ENCODE measurements around the gene NEK3. TPM values are rescaled to one million over a fixed set of nuclear protein-coding genes. Genes with fewer than 3 reads are reported as not detected.
"Not testable (repeated sequence)": the region's sequence is repeated elsewhere in the genome, so short reads cannot be mapped to it uniquely, and the experiment has no call there.

NEK3 gene
- total and polyA plus RNA-seq, 2 of the 4 experiments (the other 2 are of a cell fraction) = 3.6 to 9.2 TPM

DNA sequence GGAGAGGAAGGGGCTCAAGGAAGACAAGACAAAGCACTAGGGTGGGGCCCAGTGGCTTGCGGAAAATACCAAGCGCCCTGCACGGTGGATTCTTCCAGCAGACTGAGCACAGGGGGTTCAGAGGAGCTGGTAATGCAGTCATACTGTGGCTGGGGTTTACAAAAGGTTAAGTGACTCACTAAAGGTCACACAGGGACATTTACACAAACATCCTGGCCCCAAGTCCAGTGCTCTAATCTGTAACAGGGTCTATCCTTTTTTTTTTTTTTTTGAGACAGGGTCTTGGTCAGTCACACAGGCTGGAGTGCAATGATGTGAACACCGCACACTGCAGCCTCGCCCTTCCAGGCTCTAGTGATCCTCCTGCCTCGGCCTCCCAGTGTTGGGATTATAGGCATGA, 49.0 kb upstream of the NEK3 start:
- H2BK15ac ChIP-seq (ENCODE audit: low read depth, low read length); CTCF ChIA-PET; H2BK20ac ChIP-seq (ENCODE audit: low read depth, low read length); H3K4ac ChIP-seq (ENCODE audit: low read depth, low read length); H3K27me3 ChIP-seq (ENCODE audit: control insufficient read depth, insufficient read depth, low read length); H3K27ac ChIP-seq (ENCODE audit: insufficient read depth, low read length); H4K20me1 ChIP-seq (ENCODE audit: insufficient read depth, low read length); H3K4me1 ChIP-seq (ENCODE audit: control insufficient read depth, insufficient read depth, low read length); H3K18ac ChIP-seq (ENCODE audit: low read depth, low read length); H4K5ac ChIP-seq (ENCODE audit: low read depth, low read length); H3K56ac ChIP-seq (ENCODE audit: extremely low read depth, insufficient read depth, low read length); POLR2A ChIA-PET (ENCODE audit: unreplicated experiment); in situ Hi-C loops (cut with MboI; ENCODE audit: low sequenced_read_pairs); H2BK5ac ChIP-seq (ENCODE audit: low read depth, low read length, poor library complexity, severe bottlenecking); BruUV-seq (replicated peaks); H3K23ac ChIP-seq (ENCODE audit: low read depth, low read length); intact Hi-C loops (cut with micrococcal nuclease); DNase-seq; ATAC-seq (ENCODE audit: low read depth); H3K14ac ChIP-seq (replicated peaks; ENCODE audit: low read depth, low read length); dilution Hi-C loops (cut with HindIII; ENCODE audit: low sequenced_read_pairs, unreplicated experiment); H3K9me1 ChIP-seq (ENCODE audit: insufficient read depth, low read length); H3K4me3 ChIP-seq (ENCODE audit: insufficient read depth, low read depth, low read length); H4K8ac ChIP-seq (ENCODE audit: low read depth in 2 of 2, low read length in 2 of 2); H3K36me3 ChIP-seq (ENCODE audit: control insufficient read depth, insufficient read depth, low read length); H2BK120ac ChIP-seq (ENCODE audit: low read depth, low read length); H2AK9ac ChIP-seq (replicated peaks; ENCODE audit: low read depth, low read length, poor library complexity); H4K91ac ChIP-seq (ENCODE audit: insufficient read depth, low read depth, low read length); H3K9ac ChIP-seq (ENCODE audit: low read depth, low read length); H3K9me3 ChIP-seq (ENCODE audit: control insufficient read depth, insufficient read depth, low read length); H3K79me1 ChIP-seq (ENCODE audit: low read depth in 1 of 2, low read length in 2 of 2); H2AK5ac ChIP-seq (ENCODE audit: low read depth, low read length); H2AFZ ChIP-seq (replicated peaks; ENCODE audit: low read length, poor library complexity); H3K4me2 ChIP-seq (ENCODE audit: low read depth, low read length): not testable (repeated sequence)
- WGBS, 2 experiments (ENCODE audit: extremely low coverage in 2 of 2, insufficient read length in 1 of 2) = no CpG with 5 or more reads among the region's 6 CpGs

GRCh38 chr13:52207896-52208295, 48.5 kb upstream of the NEK3 start:
- intact Hi-C loops (cut with micrococcal nuclease); in situ Hi-C loops (cut with MboI; ENCODE audit: low sequenced_read_pairs): not testable (repeated sequence)
- WGBS, 2 experiments (ENCODE audit: extremely low coverage in 2 of 2, insufficient read length in 1 of 2) = no CpG with 5 or more reads among the region's 3 CpGs

More at GRCh38 chr13:52207896-52208295, 48.5 kb upstream of the NEK3 start:
- H2BK20ac ChIP-seq (ENCODE audit: low read depth, low read length); H3K14ac ChIP-seq (replicated peaks; ENCODE audit: low read depth, low read length); ATAC-seq (ENCODE audit: low read depth); H3K23ac ChIP-seq (ENCODE audit: low read depth, low read length); H3K4me2 ChIP-seq (ENCODE audit: low read depth, low read length); H2BK120ac ChIP-seq (ENCODE audit: low read depth, low read length); H3K27me3 ChIP-seq (ENCODE audit: control insufficient read depth, insufficient read depth, low read length); H2AK9ac ChIP-seq (replicated peaks; ENCODE audit: low read depth, low read length, poor library complexity); H4K5ac ChIP-seq (ENCODE audit: low read depth, low read length); H2AK5ac ChIP-seq (ENCODE audit: low read depth, low read length); dilution Hi-C loops (cut with HindIII; ENCODE audit: low sequenced_read_pairs, unreplicated experiment); H4K91ac ChIP-seq (ENCODE audit: insufficient read depth, low read depth, low read length); H3K79me1 ChIP-seq (ENCODE audit: low read depth in 1 of 2, low read length in 2 of 2); BruUV-seq (replicated peaks); H3K18ac ChIP-seq (ENCODE audit: low read depth, low read length); H3K4ac ChIP-seq (ENCODE audit: low read depth, low read length); H3K9me1 ChIP-seq (ENCODE audit: insufficient read depth, low read length); H4K8ac ChIP-seq (ENCODE audit: low read depth in 2 of 2, low read length in 2 of 2); H3K9me3 ChIP-seq (ENCODE audit: control insufficient read depth, insufficient read depth, low read length); H3K27ac ChIP-seq (ENCODE audit: insufficient read depth, low read length); H4K20me1 ChIP-seq (ENCODE audit: insufficient read depth, low read length); POLR2A ChIA-PET (ENCODE audit: unreplicated experiment); CTCF ChIA-PET; H2AFZ ChIP-seq (replicated peaks; ENCODE audit: low read length, poor library complexity); H2BK15ac ChIP-seq (ENCODE audit: low read depth, low read length); H3K4me3 ChIP-seq (ENCODE audit: insufficient read depth, low read depth, low read length); H3K56ac ChIP-seq (ENCODE audit: extremely low read depth, insufficient read depth, low read length); H3K36me3 ChIP-seq (ENCODE audit: control insufficient read depth, insufficient read depth, low read length); DNase-seq; H2BK5ac ChIP-seq (ENCODE audit: low read depth, low read length, poor library complexity, severe bottlenecking); H3K9ac ChIP-seq (ENCODE audit: low read depth, low read length): not testable (repeated sequence)
- peaks cover 10% of the 10 kb centered on the region for H3K4me1 ChIP-seq (ENCODE audit: control insufficient read depth, insufficient read depth, low read length)
